H1 (cell line): ENCODE results near the gene TEAD3. TPM values are rescaled to one million over a fixed set of nuclear protein-coding genes. Genes with fewer than 3 reads are reported as not detected.

Source experiments
- CTCF ChIA-PET: fragments of 300-600 bp; sonication (Branson Sonifier 250); formaldehyde crosslinking; loops from one replicate; lab custom pipeline; 2021; ENCODE audit not compliant: partially characterized antibody; lab: Charles Lee
- POLR2A ChIA-PET: fragments of 300-600 bp; sonication (Branson Sonifier 250); formaldehyde crosslinking; loops from one replicate; lab custom pipeline; 2021; ENCODE audit warnings: inconsistent platforms; ENCODE audit not compliant: partially characterized antibody; lab: Charles Lee
- DNase-seq, 2 experiments: peaks; one replicate each; pipeline versions ENCODE4 v3.0.0 to v3.0.0-alpha.2; 2010 to 2022; ENCODE audit warnings: low spot score in 2 of 2, low read depth in 1 of 2, mixed read lengths in 1 of 2
- FAIRE-seq: peaks from 2 replicates; lab custom pipeline; 2011; peaks lifted over from hg19 to GRCh38; lab: Jason Lieb, UNC
- H2AFZ ChIP-seq: 2 replicates; pipeline ENCODE4 v1.8.1; 2012; ENCODE audit warnings: low read length, inconsistent platforms
- H2AK5ac ChIP-seq: 2 replicates; pipeline ENCODE4 v1.6.1; 2013; ENCODE audit warnings: low read depth, low read length
- H2BK120ac ChIP-seq: replicated peaks from 2 replicates; pipeline ENCODE3; 2013; ENCODE audit warnings: low read depth, low read length, inconsistent platforms
- H2BK12ac ChIP-seq: 2 replicates; pipeline ENCODE4 v1.6.1; 2013; ENCODE audit warnings: low read depth, low read length
- H2BK15ac ChIP-seq: 2 replicates; pipeline ENCODE4 v1.6.1; 2013; ENCODE audit warnings: low read length
- H2BK20ac ChIP-seq: 2 replicates; pipeline ENCODE4 v1.6.1; 2013; ENCODE audit warnings: low read length
- H2BK5ac ChIP-seq: 2 replicates; pipeline ENCODE4 v1.6.1; 2013; ENCODE audit warnings: low read depth, low read length
- H3K14ac ChIP-seq: 2 replicates; pipeline ENCODE4 v1.6.1; 2013; ENCODE audit warnings: inconsistent platforms; ENCODE audit not compliant: insufficient read length
- H3K18ac ChIP-seq: 2 replicates; pipeline ENCODE4 v1.6.1; 2013; ENCODE audit warnings: low read length; ENCODE audit errors: extremely low read depth
- H3K23ac ChIP-seq: 2 replicates; pipeline ENCODE4 v1.6.1; 2013; ENCODE audit warnings: inconsistent platforms; ENCODE audit not compliant: insufficient read length
- H3K23me2 ChIP-seq: 2 replicates; pipeline ENCODE4 v1.6.1; 2013; ENCODE audit warnings: low read depth, low read length
- H3K27ac ChIP-seq: 2 replicates; pipeline ENCODE4 v1.6.1; 2011; ENCODE audit warnings: low read depth, low read length, inconsistent platforms
- H3K27me3 ChIP-seq, 4 experiments: replicated peaks in 1 of 4; 1 replicate in 1 of 4; 2 replicates in 3 of 4; pipeline versions ENCODE4 v1.6.1 to v1.8.1; 2011 to 2013; ENCODE audit warnings: low read length in 3 of 4, mild to moderate bottlenecking in 3 of 4, inconsistent platforms in 2 of 4, mixed read lengths in 2 of 4, moderate library complexity in 1 of 4; ENCODE audit not compliant: control insufficient read depth in 3 of 4, insufficient read depth in 3 of 4; ENCODE audit errors: extremely low read depth in 1 of 4
- H3K36me3 ChIP-seq, 4 experiments: 2 replicates each; pipeline versions ENCODE4 v1.6.1 to v1.8.1; 2011 to 2013; ENCODE audit warnings: mild to moderate bottlenecking in 4 of 4, low read length in 3 of 4, moderate library complexity in 2 of 4, control low read depth in 1 of 4, inconsistent platforms in 1 of 4; ENCODE audit not compliant: insufficient read depth in 4 of 4, control insufficient read depth in 2 of 4
- H3K4ac ChIP-seq: replicated peaks from 2 replicates; pipeline ENCODE3; 2013; ENCODE audit warnings: low read length, low read depth, mixed read lengths, inconsistent platforms; ENCODE audit not compliant: insufficient read length
- H3K4me1 ChIP-seq, 4 experiments: replicated peaks in 1 of 4; 1 replicate in 1 of 4; 2 replicates in 3 of 4; pipeline versions ENCODE4 v1.6.1 to v1.8.1; 2011 to 2013; ENCODE audit warnings: low read length in 3 of 4, inconsistent platforms in 2 of 4, mixed read lengths in 1 of 4; ENCODE audit not compliant: insufficient read depth in 4 of 4, control insufficient read depth in 3 of 4
- H3K4me2 ChIP-seq, 2 experiments: 2 replicates each; pipeline versions ENCODE4 v1.6.1 to v1.8.1; 2011 to 2013; ENCODE audit warnings: low read depth in 2 of 2, low read length in 2 of 2, control low read depth in 1 of 2, inconsistent platforms in 1 of 2, mild to moderate bottlenecking in 1 of 2; ENCODE audit not compliant: insufficient read depth in 1 of 2
- H3K4me3 ChIP-seq, 4 experiments: fragments of 200-600, 300-600 bp in 1 of 4; sonication (generic), shearing (Covaris generic), sonication (Bioruptor Twin) in 1 of 4; 2 replicates each; pipeline versions ENCODE4 v1.5.1 to v1.8.1; 2011 to 2016; ENCODE audit warnings: low read length in 4 of 4, low read depth in 3 of 4, control low read depth in 2 of 4, inconsistent platforms in 2 of 4, mild to moderate bottlenecking in 2 of 4, mixed read lengths in 1 of 4, moderate library complexity in 1 of 4; ENCODE audit not compliant: insufficient read depth in 2 of 4; ENCODE audit errors: extremely low read depth in 1 of 4
- H3K56ac ChIP-seq: replicated peaks from 2 replicates; pipeline ENCODE3; 2013; ENCODE audit warnings: low read depth, mild to moderate bottlenecking, mixed read lengths, low read length, inconsistent platforms; ENCODE audit not compliant: insufficient read length
- H3K79me1 ChIP-seq: 2 replicates; pipeline ENCODE4 v1.6.1; 2013; ENCODE audit warnings: low read depth, low read length, control low read depth
- H3K79me2 ChIP-seq, 2 experiments: 2 replicates each; pipeline versions ENCODE4 v1.6.1 to v1.8.1; 2012 to 2013; ENCODE audit warnings: low read length in 2 of 2, mild to moderate bottlenecking in 2 of 2, inconsistent platforms in 1 of 2; ENCODE audit not compliant: insufficient read depth in 2 of 2, control insufficient read depth in 1 of 2
- H3K9ac ChIP-seq, 4 experiments: replicated peaks in 1 of 4; 1 replicate in 1 of 4; 2 replicates in 3 of 4; pipeline versions ENCODE4 v1.6.1 to v1.8.1; 2011 to 2013; ENCODE audit warnings: low read depth in 3 of 4, low read length in 3 of 4, control low read depth in 2 of 4, mild to moderate bottlenecking in 2 of 4, moderate library complexity in 2 of 4, inconsistent platforms in 1 of 4; ENCODE audit errors: extremely low read depth in 1 of 4
- H3K9me3 ChIP-seq, 2 experiments: 2 replicates each; pipeline versions ENCODE4 v1.6.1 to v1.8.1; 2012 to 2013; ENCODE audit warnings: mild to moderate bottlenecking in 2 of 2, moderate library complexity in 2 of 2, control low read depth in 1 of 2, inconsistent platforms in 1 of 2, low read depth in 1 of 2, low read length in 1 of 2, mixed read lengths in 1 of 2; ENCODE audit not compliant: insufficient read depth in 2 of 2
- H4K20me1 ChIP-seq, 2 experiments: replicated peaks in 1 of 2; 2 replicates each; pipeline versions ENCODE3 to v1.8.1; 2011 to 2013; ENCODE audit warnings: inconsistent platforms in 2 of 2, low read length in 2 of 2, mild to moderate bottlenecking in 1 of 2; ENCODE audit not compliant: insufficient read depth in 2 of 2, control insufficient read depth in 1 of 2
- H4K5ac ChIP-seq: 2 replicates; pipeline ENCODE4 v1.6.1; 2013; ENCODE audit warnings: low read length, low read depth, mixed read lengths, inconsistent platforms; ENCODE audit not compliant: insufficient read length
- H4K8ac ChIP-seq: 2 replicates; pipeline ENCODE4 v1.8.0; 2013; ENCODE audit warnings: mild to moderate bottlenecking, moderate library complexity, low read length, inconsistent platforms; ENCODE audit not compliant: insufficient read depth; ENCODE audit errors: extremely low read depth
- H4K91ac ChIP-seq: replicated peaks from 2 replicates; pipeline ENCODE3; 2013; ENCODE audit warnings: low read length, mixed read lengths, inconsistent platforms; ENCODE audit not compliant: insufficient read length
- CHD1 ChIP-seq: IDR thresholded peaks from 2 replicates; pipeline ENCODE4 v1.6.1; 2012; ENCODE audit warnings: low read depth, low read length, improper control_type of control experiment
- FOSL1 ChIP-seq: IDR thresholded peaks from 2 replicates; pipeline ENCODE4 v1.6.1; 2011; ENCODE audit warnings: mild to moderate bottlenecking, low read depth, low read length, moderate library complexity; ENCODE audit not compliant: insufficient read depth
- HDAC6 ChIP-seq: IDR thresholded peaks from one replicate; pipeline ENCODE4 v1.7.1; 2012; ENCODE audit warnings: low read depth, mild to moderate bottlenecking, inconsistent platforms, low read length, moderate library complexity
- RBBP5 ChIP-seq: IDR thresholded peaks from 2 replicates; pipeline ENCODE4 v1.7.1; 2012; ENCODE audit warnings: low read depth, mild to moderate bottlenecking, inconsistent platforms, low read length, moderate library complexity, borderline replicate concordance
- SRF ChIP-seq: IDR thresholded peaks from 2 replicates; pipeline ENCODE4 v1.6.1; 2011; ENCODE audit warnings: mild to moderate bottlenecking, low read depth, low read length, moderate library complexity
- TAF1 ChIP-seq: IDR thresholded peaks from 2 replicates; pipeline ENCODE4 v1.6.1; 2011; ENCODE audit warnings: mild to moderate bottlenecking, low read depth, low read length
- YY1 ChIP-seq: IDR thresholded peaks from 2 replicates; pipeline ENCODE4 v1.6.1; 2011; ENCODE audit warnings: low read depth, mild to moderate bottlenecking, low read length
- WGBS, 2 experiments: shearing (Covaris generic) in 1 of 2; methylation state at CpG; one replicate each; pipeline versions ENCODE4 v1.1.6 to v1.1.7; 2013 to 2015; ENCODE audit warnings: low lambda C conversion rate in 2 of 2, mixed read lengths in 2 of 2, inconsistent platforms in 1 of 2, low coverage in 1 of 2, missing lambda C conversion rate in 1 of 2; ENCODE audit not compliant: insufficient replicate concordance in 2 of 2, insufficient coverage in 1 of 2, insufficient read length in 1 of 2; ENCODE audit errors: extremely low coverage in 1 of 2, missing lambda C conversion rate in 1 of 2; 5-methylcytosine and 5-hydroxymethylcytosine counted together
- polyA plus RNA-seq, 7 experiments: library from polyadenylated mRNA; depleted of rRNA in 3 of 7; stranded (reverse) in 5 of 7; unstranded in 2 of 7; fragments of >200 nt in 5 of 7; fragments of 200-250 nt in 2 of 7; gene quantifications; 1 replicate in 5 of 7; 2 replicates in 1 of 7; 4 replicates in 1 of 7; pipeline versions ENCODE4 v1.2.1 to v1.2.3, GENCODE V29; 2011 to 2013; ENCODE audit warnings: missing spikeins in 2 of 7, mixed read lengths in 2 of 7
- total RNA-seq: library from RNA; stranded (reverse); fragmentation: NEBNext Ultra II Directional; extraction: Animal tissue kit (Norgen Biotek cat#: 25700); gene quantifications from 2 replicates; pipeline ENCODE4 v1.2.1, GENCODE V29; 2021
- TF ChIP-seq, protein P1 (sequence below): IDR thresholded peaks from 2 replicates; pipeline ENCODE4 v1.6.1; 2012; ENCODE audit warnings: inconsistent platforms

TEAD3 gene
- total and polyA plus RNA-seq, 2 of the 8 experiments (the other 6 are each of a cell fraction or from before 2014, with no cell fraction given), result 20.1 to 28.7 TPM

DNA sequence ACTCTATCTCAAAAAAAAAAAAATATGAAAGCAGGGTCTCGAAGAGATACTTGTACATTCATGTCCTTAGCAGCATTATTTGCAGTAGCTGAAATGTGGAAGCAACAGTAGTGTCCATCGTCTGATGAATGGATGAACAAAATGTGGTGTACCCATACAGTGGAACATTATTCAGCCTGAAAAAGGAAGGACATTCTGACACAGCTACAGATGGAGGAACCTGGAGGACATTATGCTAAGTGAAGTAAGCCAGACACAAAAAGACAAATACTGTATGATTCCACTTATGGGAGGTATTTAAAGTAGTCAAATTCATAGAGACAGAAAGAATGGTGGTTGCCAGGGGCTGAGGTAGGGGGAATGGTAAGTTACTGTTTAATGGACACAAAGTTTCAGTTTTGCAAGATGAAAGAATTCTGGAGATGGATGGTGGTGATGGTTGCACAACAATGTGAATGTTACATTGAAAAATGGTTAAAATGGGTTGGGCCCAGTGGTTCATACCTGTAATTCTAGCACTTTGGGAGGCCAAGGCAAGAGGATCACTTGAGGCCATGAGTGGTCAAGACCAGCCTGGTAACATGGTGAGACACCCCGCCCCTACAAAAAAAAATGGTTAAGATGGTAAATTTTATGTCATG lies 27.6 kb upstream of the TEAD3 start:
- Histone ChIP-seq H3K27ac (no peak overlapping the region), H4K8ac (no peak overlapping the region), H2BK15ac (no peak overlapping the region), H3K4me2 (no peak overlapping the region), H2BK5ac (no peak overlapping the region), H2BK120ac (no peak overlapping the region), H3K23ac (no peak overlapping the region), H3K9ac (no peak overlapping the region), H4K5ac (no peak overlapping the region), H3K79me1 (no peaks in the 10 kb centered on the region), H3K4me1 (peaks cover 0 to 8% (median 7%) of the 10 kb centered on the region in 4 experiments; a peak in 6 of 7 replicates), H3K27me3 (0 out of 7 replicates have a peak, but pooled peaks cover 0 to 2% (median 0%) of the 10 kb centered on the region in 4 experiments), H3K9me3 (no peaks in the 10 kb centered on the region), H3K18ac (no peak overlapping the region), H2BK20ac (no peak overlapping the region), H3K36me3 (no peaks in the 10 kb centered on the region), H2AK5ac (no peak overlapping the region), H3K4me3 (no peak overlapping the region), H4K20me1 (no peaks in the 10 kb centered on the region), H3K4ac (no peak overlapping the region), H2BK12ac (no peak overlapping the region), H4K91ac (no peak overlapping the region), H3K14ac (no peak overlapping the region), H2AFZ (no peak overlapping the region), H3K56ac (no peak overlapping the region), H3K79me2 (no peaks in the 10 kb centered on the region), H3K23me2 (no peaks in the 10 kb centered on the region)
- WGBS, 2 experiments, result 87% methylated on average over 3 of the region's 3 CpGs; no CpG with 5 or more reads in 1 of the 2 experiments
- FAIRE-seq (no peak), DNase-seq (no peak)
- ChIA-PET POLR2A (interaction anchor here (1.2 to 2.1 kb wide), 2 partner anchors 25 to 53 kb away, joined by 6 to 9 read pairs; no protein-coding TSS in a partner anchor), CTCF (interaction anchor here (1.1 to 32.2 kb wide), 12 partner anchors 8 to 215 kb away, joined by 3 to 521 read pairs (median 12); partner anchors contain the start of gene TULP1)
- TF ChIP-seq FOSL1 (no peak), RBBP5 (no peak), YY1 (no peak), CHD1 (no peak), HDAC6 (no peak), SRF (no peak), TAF1 (no peak)
- TF ChIP-seq, protein P1, sequence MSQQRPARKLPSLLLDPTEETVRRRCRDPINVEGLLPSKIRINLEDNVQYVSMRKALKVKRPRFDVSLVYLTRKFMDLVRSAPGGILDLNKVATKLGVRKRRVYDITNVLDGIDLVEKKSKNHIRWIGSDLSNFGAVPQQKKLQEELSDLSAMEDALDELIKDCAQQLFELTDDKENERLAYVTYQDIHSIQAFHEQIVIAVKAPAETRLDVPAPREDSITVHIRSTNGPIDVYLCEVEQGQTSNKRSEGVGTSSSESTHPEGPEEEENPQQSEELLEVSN, result no peak
